ENCODE measurements around the gene DCST2.

DNA sequence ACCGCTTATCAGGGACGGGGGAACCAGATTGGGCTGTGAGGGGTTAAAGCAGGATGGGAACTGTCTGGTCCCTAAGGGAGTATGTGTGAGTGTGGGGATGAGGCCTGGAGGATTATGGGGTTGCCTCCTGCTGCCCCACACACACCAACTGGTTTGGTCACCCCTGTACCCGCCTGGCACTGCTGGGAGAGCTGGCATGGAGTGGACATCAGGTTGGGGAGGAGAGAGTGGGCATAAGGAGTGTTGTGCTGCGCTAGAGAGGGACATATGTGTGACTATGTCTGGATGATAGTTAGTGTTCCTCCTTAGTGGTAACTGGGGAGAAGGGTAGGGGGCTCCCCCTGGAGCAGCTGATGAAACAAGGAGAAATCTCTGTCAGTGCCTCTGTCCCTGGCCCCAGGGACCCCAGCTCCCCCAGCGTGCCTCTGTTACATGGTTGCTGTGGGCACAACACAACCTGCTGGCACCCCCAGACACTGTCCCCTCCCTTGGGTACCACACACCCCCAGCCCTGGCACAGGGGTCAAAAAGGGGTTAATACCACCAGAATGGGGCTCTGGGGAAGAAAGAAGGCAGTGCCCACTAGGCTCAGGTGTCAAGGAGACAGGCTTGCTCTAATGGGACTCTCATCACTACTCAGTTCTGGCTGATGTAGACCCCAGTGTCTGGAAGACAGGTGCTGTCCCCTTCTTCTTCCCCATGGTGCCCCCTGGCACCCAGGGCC is 29.1 kb downstream of the DCST2 start:
- TF ChIP-seq, protein P1, sequence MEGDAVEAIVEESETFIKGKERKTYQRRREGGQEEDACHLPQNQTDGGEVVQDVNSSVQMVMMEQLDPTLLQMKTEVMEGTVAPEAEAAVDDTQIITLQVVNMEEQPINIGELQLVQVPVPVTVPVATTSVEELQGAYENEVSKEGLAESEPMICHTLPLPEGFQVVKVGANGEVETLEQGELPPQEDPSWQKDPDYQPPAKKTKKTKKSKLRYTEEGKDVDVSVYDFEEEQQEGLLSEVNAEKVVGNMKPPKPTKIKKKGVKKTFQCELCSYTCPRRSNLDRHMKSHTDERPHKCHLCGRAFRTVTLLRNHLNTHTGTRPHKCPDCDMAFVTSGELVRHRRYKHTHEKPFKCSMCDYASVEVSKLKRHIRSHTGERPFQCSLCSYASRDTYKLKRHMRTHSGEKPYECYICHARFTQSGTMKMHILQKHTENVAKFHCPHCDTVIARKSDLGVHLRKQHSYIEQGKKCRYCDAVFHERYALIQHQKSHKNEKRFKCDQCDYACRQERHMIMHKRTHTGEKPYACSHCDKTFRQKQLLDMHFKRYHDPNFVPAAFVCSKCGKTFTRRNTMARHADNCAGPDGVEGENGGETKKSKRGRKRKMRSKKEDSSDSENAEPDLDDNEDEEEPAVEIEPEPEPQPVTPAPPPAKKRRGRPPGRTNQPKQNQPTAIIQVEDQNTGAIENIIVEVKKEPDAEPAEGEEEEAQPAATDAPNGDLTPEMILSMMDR (IDR thresholded peaks at IDR 0.05), result no peak
- TF ChIP-seq POLR2A (IDR thresholded peaks at IDR 0.05), result no peak
